Liver (tissue), 9 donors: Measurements from ENCODE around the gene ARID5B. TPM values are rescaled to one million over a fixed set of nuclear protein-coding genes. Genes with fewer than 3 reads are reported as not detected.

Experiments
- DNase-seq: peaks from one replicate; pipeline ENCODE4 v3.0.0-alpha.2; 2017; ENCODE audit warnings: low spot score
- H3K27ac ChIP-seq, 2 donors: one replicate each; pipeline ENCODE4 v1.7.0; 2013; ENCODE audit warnings: inconsistent platforms in 2 of 2, low read length in 2 of 2, control low read depth in 1 of 2, low read depth in 1 of 2, mild to moderate bottlenecking in 1 of 2
- H3K27me3 ChIP-seq, 4 donors: one replicate each; pipeline versions ENCODE4 v1.6.1 to v1.7.0; 2013; ENCODE audit warnings: low read length in 3 of 4, inconsistent platforms in 1 of 4, mild to moderate bottlenecking in 1 of 4, moderate library complexity in 1 of 4; ENCODE audit not compliant: control insufficient read depth in 4 of 4, insufficient read depth in 4 of 4
- H3K36me3 ChIP-seq, 4 donors: one replicate each; pipeline versions ENCODE4 v1.6.1 to v1.7.0; 2013; ENCODE audit warnings: low read length in 3 of 4, mild to moderate bottlenecking in 3 of 4, low read depth in 1 of 4, moderate library complexity in 1 of 4; ENCODE audit not compliant: control insufficient read depth in 4 of 4, insufficient read depth in 3 of 4
- H3K4me1 ChIP-seq, 4 donors: one replicate each; pipeline versions ENCODE4 v1.6.1 to v1.7.0; 2013; ENCODE audit warnings: low read length in 3 of 4, mild to moderate bottlenecking in 3 of 4, moderate library complexity in 1 of 4; ENCODE audit not compliant: control insufficient read depth in 4 of 4, insufficient read depth in 4 of 4
- H3K4me3 ChIP-seq, 3 donors: one replicate each; pipeline versions ENCODE4 v1.6.1 to v1.7.0; 2013; ENCODE audit warnings: low read length in 3 of 3, control low read depth in 1 of 3, low read depth in 1 of 3, mild to moderate bottlenecking in 1 of 3
- H3K9ac ChIP-seq, 2 donors: one replicate each; pipeline ENCODE4 v1.7.0; 2013; ENCODE audit warnings: low read length in 2 of 2, mild to moderate bottlenecking in 2 of 2, moderate library complexity in 2 of 2, control low read depth in 1 of 2, low read depth in 1 of 2
- H3K9me3 ChIP-seq, 4 donors: one replicate each; pipeline versions ENCODE4 v1.6.1 to v1.7.0; 2013; ENCODE audit warnings: low read length in 3 of 4; ENCODE audit not compliant: control insufficient read depth in 4 of 4
- EGR1 ChIP-seq, 2 donors: IDR thresholded peaks; 2 replicates each; pipeline ENCODE4 v1.6.1; 2016 to 2018; ENCODE audit warnings: antibody characterized with exemption in 2 of 2, low read depth in 2 of 2
- FOXA2 ChIP-seq: IDR thresholded peaks from 2 replicates; pipeline ENCODE4 v1.6.1; 2016; ENCODE audit warnings: antibody characterized with exemption
- GABPA ChIP-seq, 2 donors: IDR thresholded peaks in 1 of 2; conservative IDR thresholded peaks in 1 of 2; 2 replicates each; pipeline ENCODE4 v1.6.1; 2016; ENCODE audit warnings: antibody characterized with exemption in 2 of 2, mild to moderate bottlenecking in 1 of 2, moderate library complexity in 1 of 2
- HNF4A ChIP-seq, 2 donors: conservative IDR thresholded peaks; 2 replicates each; pipeline ENCODE4 v1.6.1; 2016; ENCODE audit warnings: antibody characterized with exemption in 2 of 2, mild to moderate bottlenecking in 2 of 2
- HNF4G ChIP-seq: IDR thresholded peaks from 2 replicates; pipeline ENCODE4 v1.6.1; 2016; ENCODE audit warnings: antibody characterized with exemption
- JUND ChIP-seq, 2 donors: IDR thresholded peaks; 2 replicates each; pipeline ENCODE4 v1.6.1; 2016; ENCODE audit warnings: antibody characterized with exemption in 2 of 2
- NR2F2 ChIP-seq: IDR thresholded peaks from 2 replicates; pipeline ENCODE4 v1.6.1; 2016; ENCODE audit warnings: antibody characterized with exemption
- RAD21 ChIP-seq, 2 donors: IDR thresholded peaks; 2 replicates each; pipeline ENCODE4 v1.6.1; 2016; ENCODE audit warnings: antibody characterized with exemption in 2 of 2, mild to moderate bottlenecking in 2 of 2
- REST ChIP-seq: IDR thresholded peaks from 2 replicates; pipeline ENCODE4 v1.6.1; 2016; ENCODE audit warnings: antibody characterized with exemption, mild to moderate bottlenecking
- SP1 ChIP-seq: IDR thresholded peaks from 2 replicates; pipeline ENCODE4 v1.6.1; 2018; ENCODE audit warnings: antibody characterized with exemption, mild to moderate bottlenecking
- TAF1 ChIP-seq: conservative IDR thresholded peaks from 2 replicates; pipeline ENCODE4 v1.6.1; 2016; ENCODE audit warnings: antibody characterized with exemption, mild to moderate bottlenecking
- YY1 ChIP-seq: IDR thresholded peaks from 2 replicates; pipeline ENCODE4 v1.6.1; 2016; ENCODE audit warnings: antibody characterized with exemption, mild to moderate bottlenecking
- WGBS: extraction: QIAGEN DNeasy Blood & Tissue Kit; methylation state at CpG from one replicate; pipeline ENCODE4 v1.1.7; 2013; 5-methylcytosine and 5-hydroxymethylcytosine counted together
- polyA plus RNA-seq, 2 donors: library from polyadenylated mRNA; stranded (reverse) in 1 of 2; unstranded in 1 of 2; fragments of 200-250 nt in 1 of 2; fragments of >200 nt in 1 of 2; fragmentation: Nextera tagmentation in 1 of 2; extraction: Ambion mirVana in 1 of 2; gene quantifications; one replicate each; pipeline versions ENCODE4 v1.2.1 to v1.2.3, GENCODE V29; 2013 to 2015
- total RNA-seq, 2 donors: library from RNA; depleted of rRNA; stranded (reverse); fragments of >200 nt; gene quantifications; one replicate each; pipeline ENCODE4 v1.2.3, GENCODE V29; 2014
- TF ChIP-seq, protein P1 (sequence below): IDR thresholded peaks from 2 replicates; pipeline ENCODE4 v1.6.1; 2016; ENCODE audit warnings: antibody characterized with exemption
- TF ChIP-seq, protein P2 (sequence below): IDR thresholded peaks from 2 replicates; pipeline ENCODE4 v1.6.1; 2016; ENCODE audit warnings: antibody characterized with exemption
- TF ChIP-seq, protein P3 (sequence below): fragments of 150-350 bp; IDR thresholded peaks from 2 replicates; pipeline ENCODE4 v1.5.1; 2017; ENCODE audit warnings: improper control_type of control experiment, low read depth, low read length; ENCODE audit not compliant: missing input control
- donor health status: healthy.
- donor health status: healthy.
- donor health status: healthy.
- donor health status: healthy.
- donor health status: healthy.

Gene ARID5B
- total and polyA plus RNA-seq, 4 donors: 1.3 to 6.4 (median 5.2) TPM

DNA sequence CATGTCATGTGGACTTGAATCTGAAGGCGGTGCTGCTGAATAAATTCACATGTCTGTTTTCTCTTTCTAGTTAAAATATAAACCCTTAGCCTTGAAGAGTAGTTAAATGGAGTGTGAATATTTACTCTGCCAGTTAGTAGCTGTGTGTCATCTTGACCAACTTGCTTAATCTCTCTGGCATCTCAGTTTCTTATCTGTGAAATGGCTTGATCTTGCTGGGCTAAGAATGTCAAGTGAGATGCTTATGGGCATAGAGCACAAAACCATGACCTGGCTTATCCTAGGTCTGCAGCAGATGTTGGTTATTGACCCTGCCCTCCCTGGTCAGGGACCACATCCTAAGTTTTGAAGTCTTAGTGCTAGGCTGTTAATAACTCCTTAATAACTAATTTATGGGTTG lies 16.6 kb downstream of the ARID5B start:
- TF ChIP-seq HNF4G (no peak), RAD21 (IDR thresholded peaks at IDR 0.05) (no peak), FOXA2 (no peak), HNF4A (conservative IDR thresholded peaks at IDR 0.05) (no peak), GABPA (IDR thresholded peaks at IDR 0.05 in 1 of 2, conservative IDR thresholded peaks at IDR 0.05 in 1 of 2) (no peak), NR2F2 (no peak), SP1 (no peak), REST (no peak), TAF1 (no peak), YY1 (no peak), JUND (IDR thresholded peaks at IDR 0.05) (no peak), EGR1 (IDR thresholded peaks at IDR 0.05; ENCODE audit: low read depth in 2 of 2) (no peak)
- TF ChIP-seq, protein P1, sequence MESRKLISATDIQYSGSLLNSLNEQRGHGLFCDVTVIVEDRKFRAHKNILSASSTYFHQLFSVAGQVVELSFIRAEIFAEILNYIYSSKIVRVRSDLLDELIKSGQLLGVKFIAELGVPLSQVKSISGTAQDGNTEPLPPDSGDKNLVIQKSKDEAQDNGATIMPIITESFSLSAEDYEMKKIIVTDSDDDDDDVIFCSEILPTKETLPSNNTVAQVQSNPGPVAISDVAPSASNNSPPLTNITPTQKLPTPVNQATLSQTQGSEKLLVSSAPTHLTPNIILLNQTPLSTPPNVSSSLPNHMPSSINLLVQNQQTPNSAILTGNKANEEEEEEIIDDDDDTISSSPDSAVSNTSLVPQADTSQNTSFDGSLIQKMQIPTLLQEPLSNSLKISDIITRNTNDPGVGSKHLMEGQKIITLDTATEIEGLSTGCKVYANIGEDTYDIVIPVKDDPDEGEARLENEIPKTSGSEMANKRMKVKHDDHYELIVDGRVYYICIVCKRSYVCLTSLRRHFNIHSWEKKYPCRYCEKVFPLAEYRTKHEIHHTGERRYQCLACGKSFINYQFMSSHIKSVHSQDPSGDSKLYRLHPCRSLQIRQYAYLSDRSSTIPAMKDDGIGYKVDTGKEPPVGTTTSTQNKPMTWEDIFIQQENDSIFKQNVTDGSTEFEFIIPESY: no peak
- TF ChIP-seq, protein P2, sequence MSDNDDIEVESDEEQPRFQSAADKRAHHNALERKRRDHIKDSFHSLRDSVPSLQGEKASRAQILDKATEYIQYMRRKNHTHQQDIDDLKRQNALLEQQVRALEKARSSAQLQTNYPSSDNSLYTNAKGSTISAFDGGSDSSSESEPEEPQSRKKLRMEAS: no peak
- TF ChIP-seq, protein P3, sequence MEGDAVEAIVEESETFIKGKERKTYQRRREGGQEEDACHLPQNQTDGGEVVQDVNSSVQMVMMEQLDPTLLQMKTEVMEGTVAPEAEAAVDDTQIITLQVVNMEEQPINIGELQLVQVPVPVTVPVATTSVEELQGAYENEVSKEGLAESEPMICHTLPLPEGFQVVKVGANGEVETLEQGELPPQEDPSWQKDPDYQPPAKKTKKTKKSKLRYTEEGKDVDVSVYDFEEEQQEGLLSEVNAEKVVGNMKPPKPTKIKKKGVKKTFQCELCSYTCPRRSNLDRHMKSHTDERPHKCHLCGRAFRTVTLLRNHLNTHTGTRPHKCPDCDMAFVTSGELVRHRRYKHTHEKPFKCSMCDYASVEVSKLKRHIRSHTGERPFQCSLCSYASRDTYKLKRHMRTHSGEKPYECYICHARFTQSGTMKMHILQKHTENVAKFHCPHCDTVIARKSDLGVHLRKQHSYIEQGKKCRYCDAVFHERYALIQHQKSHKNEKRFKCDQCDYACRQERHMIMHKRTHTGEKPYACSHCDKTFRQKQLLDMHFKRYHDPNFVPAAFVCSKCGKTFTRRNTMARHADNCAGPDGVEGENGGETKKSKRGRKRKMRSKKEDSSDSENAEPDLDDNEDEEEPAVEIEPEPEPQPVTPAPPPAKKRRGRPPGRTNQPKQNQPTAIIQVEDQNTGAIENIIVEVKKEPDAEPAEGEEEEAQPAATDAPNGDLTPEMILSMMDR: no peak
- H3K9me3 ChIP-seq: peaks cover 0 to 3% (median 0%) of the 10 kb centered on the region in 4 donors
- no peaks in the 10 kb centered on the region for H3K27me3 ChIP-seq
- WGBS: 83% methylated on average over 1 of the region's 1 CpG
- no peak overlapping the region for H3K4me3 ChIP-seq
- no peak overlapping the region for H3K27ac ChIP-seq
- no peak for DNase-seq
- peaks cover 0 to 3% (median 1%) of the 10 kb centered on the region in 4 donors for H3K4me1 ChIP-seq
- no peaks in the 10 kb centered on the region for H3K36me3 ChIP-seq
- no peak overlapping the region for H3K9ac ChIP-seq

GRCh38 chr10:61918989-61919388 lies 17.5 kb downstream of the ARID5B start:
- Histone ChIP-seq H3K27me3 (no peaks in the 10 kb centered on the region), H3K36me3 (no peaks in the 10 kb centered on the region), H3K9ac (no peak overlapping the region), H3K4me1 (peaks cover 0 to 9% (median 1%) of the 10 kb centered on the region in 4 donors), H3K9me3 (peaks cover 0 to 3% (median 0%) of the 10 kb centered on the region in 4 donors), H3K27ac (no peak overlapping the region), H3K4me3 (no peak overlapping the region)
- no peak for TF ChIP-seq YY1
- no peak for TF ChIP-seq REST
- DNase-seq: no peak
- 98% methylated on average over 4 of the region's 4 CpGs for WGBS
